HUES48 (cell line): ENCODE results near the gene CIC.
"Not testable (repeated sequence)": the region's sequence is repeated elsewhere in the genome, so short reads cannot be mapped to it uniquely, and the experiment has no call there.

ENCODE experiments used
- H3K27ac ChIP-seq: one replicate; pipeline ENCODE4 v1.7.0; 2013; ENCODE audit warnings: low read depth, low read length, inconsistent platforms
- H3K27me3 ChIP-seq: 2 replicates; pipeline ENCODE4 v1.6.1; 2013; ENCODE audit warnings: mild to moderate bottlenecking, low read length; ENCODE audit not compliant: control insufficient read depth, insufficient read depth
- H3K36me3 ChIP-seq: 2 replicates; pipeline ENCODE4 v1.6.1; 2013; ENCODE audit warnings: low read length; ENCODE audit not compliant: control insufficient read depth, insufficient read depth
- H3K4me1 ChIP-seq: 2 replicates; pipeline ENCODE4 v1.6.1; 2013; ENCODE audit warnings: mild to moderate bottlenecking, low read length; ENCODE audit not compliant: control insufficient read depth, insufficient read depth
- H3K4me3 ChIP-seq: 2 replicates; pipeline ENCODE4 v1.5.1; 2013; ENCODE audit warnings: mild to moderate bottlenecking, low read depth, low read length
- H3K9ac ChIP-seq: 2 replicates; pipeline ENCODE4 v1.6.1; 2013; ENCODE audit warnings: mild to moderate bottlenecking, low read depth, low read length, moderate library complexity
- H3K9me3 ChIP-seq: 2 replicates; pipeline ENCODE4 v1.6.1; 2013; ENCODE audit warnings: low read length; ENCODE audit not compliant: control insufficient read depth, insufficient read depth

Gene CIC

GRCh38 chr19:42330241-42330711, 61.2 kb downstream of the CIC start:
- H3K9ac ChIP-seq = no peak overlapping the region
- H3K27me3 ChIP-seq = no peaks in the 10 kb centered on the region
- no peak overlapping the region for H3K4me3 ChIP-seq
- no peak overlapping the region for H3K27ac ChIP-seq
- no peaks in the 10 kb centered on the region for H3K36me3 ChIP-seq
- H3K4me1 ChIP-seq = no peaks in the 10 kb centered on the region; the same call in 1 of the 2 replicates
- no peaks in the 10 kb centered on the region for H3K9me3 ChIP-seq

- H3K4me3 ChIP-seq, H3K36me3 ChIP-seq, H3K27ac ChIP-seq, H3K9me3 ChIP-seq, H3K27me3 ChIP-seq, H3K9ac ChIP-seq, H3K4me1 ChIP-seq: not testable (repeated sequence)
Observed at GRCh38 chr19:42331333-42331732, 62.3 kb downstream of the CIC start.

- H3K27me3 ChIP-seq = no peaks in the 10 kb centered on the region
- H3K27ac ChIP-seq = no peak overlapping the region
- H3K9ac ChIP-seq = no peak overlapping the region
- no peaks in the 10 kb centered on the region for H3K9me3 ChIP-seq
- H3K4me3 ChIP-seq = no peak overlapping the region
- no peaks in the 10 kb centered on the region for H3K4me1 ChIP-seq
- H3K36me3 ChIP-seq = peaks cover 11% of the 10 kb centered on the region
Observed at GRCh38 chr19:42332059-42332458, 63.0 kb downstream of the CIC start.

GRCh38 chr19:42333018-42333417, 64.0 kb downstream of the CIC start:
- H3K9me3 ChIP-seq = no peaks in the 10 kb centered on the region
- H3K36me3 ChIP-seq = peaks cover 15% of the 10 kb centered on the region
- no peaks in the 10 kb centered on the region for H3K4me1 ChIP-seq
- no peak overlapping the region for H3K27ac ChIP-seq
- no peak overlapping the region for H3K9ac ChIP-seq
- H3K4me3 ChIP-seq = no peak overlapping the region
- H3K27me3 ChIP-seq = no peaks in the 10 kb centered on the region

- no peak overlapping the region for H3K9ac ChIP-seq
- no peaks in the 10 kb centered on the region for H3K4me1 ChIP-seq
- H3K36me3 ChIP-seq = peaks cover 16% of the 10 kb centered on the region
- H3K9me3 ChIP-seq = no peaks in the 10 kb centered on the region
- no peaks in the 10 kb centered on the region for H3K27me3 ChIP-seq
- no peak overlapping the region for H3K27ac ChIP-seq
- no peak overlapping the region for H3K4me3 ChIP-seq
Observed at GRCh38 chr19:42333975-42334696, 65.1 kb downstream of the CIC start.

GRCh38 chr19:42334697-42335373, 65.8 kb downstream of the CIC start:
- Histone ChIP-seq H3K9me3 (no peaks in the 10 kb centered on the region), H3K36me3 (peaks cover 16% of the 10 kb centered on the region), H3K27me3 (no peaks in the 10 kb centered on the region), H3K9ac (no peak overlapping the region), H3K4me3 (no peak overlapping the region), H3K27ac (no peak overlapping the region), H3K4me1 (no peaks in the 10 kb centered on the region)

- H3K27me3 ChIP-seq = no peaks in the 10 kb centered on the region
- peaks cover 16% of the 10 kb centered on the region for H3K36me3 ChIP-seq
- H3K9ac ChIP-seq = no peak overlapping the region
- H3K4me3 ChIP-seq = no peak overlapping the region
- H3K9me3 ChIP-seq = no peaks in the 10 kb centered on the region
- H3K4me1 ChIP-seq = no peaks in the 10 kb centered on the region
- H3K27ac ChIP-seq = no peak overlapping the region
Observed at GRCh38 chr19:42335374-42335936, 66.4 kb downstream of the CIC start.

- Histone ChIP-seq H3K27ac (no peak overlapping the region), H3K9ac (no peak overlapping the region), H3K27me3 (no peaks in the 10 kb centered on the region), H3K36me3 (peaks cover 16% of the 10 kb centered on the region), H3K9me3 (no peaks in the 10 kb centered on the region), H3K4me3 (no peak overlapping the region), H3K4me1 (no peaks in the 10 kb centered on the region)
Observed at GRCh38 chr19:42335971-42336370, 66.9 kb downstream of the CIC start.

- H3K9me3 ChIP-seq, H3K27ac ChIP-seq, H3K27me3 ChIP-seq, H3K9ac ChIP-seq, H3K4me1 ChIP-seq, H3K4me3 ChIP-seq: not testable (repeated sequence)
- peaks cover 24% of the 10 kb centered on the region for H3K36me3 ChIP-seq
Observed at GRCh38 chr19:42339126-42339860, 70.2 kb downstream of the CIC start.

GRCh38 chr19:42339922-42340321, 70.9 kb downstream of the CIC start:
- not testable (repeated sequence) for H3K27ac ChIP-seq, H3K9ac ChIP-seq, H3K9me3 ChIP-seq, H3K4me1 ChIP-seq, H3K27me3 ChIP-seq, H3K4me3 ChIP-seq
- H3K36me3 ChIP-seq = peaks cover 24% of the 10 kb centered on the region
